Right lobe of liver (tissue), 4 donors: Measurements from ENCODE around the gene ROR2.
"Not testable (repeated sequence)": the region's sequence is repeated elsewhere in the genome, so short reads cannot be mapped to it uniquely, and the experiment has no call there.

Source experiments
- CTCF ChIP-seq, 4 donors: fragments of 200-600 bp in 3 of 4; fragments of 450-650 bp in 1 of 4; IDR thresholded peaks; one replicate each; pipeline versions ENCODE4 v1.5.1 to v1.8.0; 2016 to 2022; ENCODE audit warnings: antibody characterized with exemption in 4 of 4, mild to moderate bottlenecking in 2 of 4
- POLR2A ChIP-seq: fragments of 450-650 bp; IDR thresholded peaks from one replicate; pipeline ENCODE4 v1.6.1; 2017; ENCODE audit warnings: antibody characterized with exemption, mild to moderate bottlenecking
- donor health status: DM: no; HTN: no; CAD: no.
- donor health status: DM: no; HTN: no; CAD: no.
- donor health status: DM: no; HTN: yes; CAD: no.

GRCh38 chr9:91975254-91975653, 25.2 kb upstream of the ROR2 start:
- TF ChIP-seq CTCF (IDR thresholded peaks at IDR 0.05); POLR2A: not testable (repeated sequence)
